Endothelial cell of umbilical vein (primary cell): ENCODE data around the gene SAMD4B. TPM values are rescaled to one million over a fixed set of nuclear protein-coding genes. Genes with fewer than 3 reads are reported as not detected.

Source experiments
- BruUV-seq: library from RNA; stranded (reverse); fragments of 400-500 nt; replicated peaks from 2 replicates; lab custom pipeline; 2021; lab: Mats Ljungman, UMichigan
- CTCF ChIA-PET: fragments of 300-600, 350-600 bp; sonication (Branson Sonifier 250); formaldehyde crosslinking; loops from one replicate; lab custom pipeline; 2021; ENCODE audit warnings: antibody characterized with exemption, inconsistent platforms; lab: Charles Lee
- POLR2A ChIA-PET: fragments of 300-600, 350-600 bp; sonication (Branson Sonifier 250); formaldehyde crosslinking; loops from one replicate; lab custom pipeline; 2021; ENCODE audit warnings: antibody characterized with exemption, inconsistent platforms; lab: Charles Lee
- DNase-seq: peaks from one replicate; pipeline ENCODE4 v3.0.0-alpha.2; 2011; ENCODE audit warnings: low read depth, low spot score
- FAIRE-seq: peaks from 2 replicates; lab custom pipeline; 2011; peaks lifted over from hg19 to GRCh38; lab: Jason Lieb, UNC
- H2AFZ ChIP-seq: 2 replicates; pipeline ENCODE4 v1.6.0; 2012; ENCODE audit warnings: low read depth, low read length, control low read depth, inconsistent platforms
- H3K27ac ChIP-seq: 2 replicates; pipeline ENCODE4 v1.5.1; 2011; ENCODE audit warnings: low read depth, mild to moderate bottlenecking, control low read depth, low read length, moderate library complexity; ENCODE audit not compliant: insufficient read depth
- H3K27me3 ChIP-seq, 2 experiments: 2 replicates each; pipeline versions ENCODE4 v1.6.0 to v1.6.1; 2011; ENCODE audit warnings: low read length in 2 of 2, mixed read lengths in 1 of 2; ENCODE audit not compliant: control insufficient read depth in 2 of 2, insufficient read depth in 2 of 2
- H3K36me3 ChIP-seq, 2 experiments: 2 replicates in 1 of 2; 3 replicates in 1 of 2; pipeline ENCODE4 v1.5.1; 2011; ENCODE audit warnings: low read length in 2 of 2, mild to moderate bottlenecking in 1 of 2, moderate library complexity in 1 of 2; ENCODE audit not compliant: control insufficient read depth in 2 of 2, insufficient read depth in 2 of 2; ENCODE audit errors: extremely low read depth in 1 of 2
- H3K4me1 ChIP-seq: 3 replicates; pipeline ENCODE4 v1.5.1; 2011; ENCODE audit warnings: mild to moderate bottlenecking, low read length; ENCODE audit not compliant: control insufficient read depth, insufficient read depth; ENCODE audit errors: extremely low read depth
- H3K4me2 ChIP-seq: 2 replicates; pipeline ENCODE4 v1.6.1; 2011; ENCODE audit warnings: low read length, control low read depth, mixed read lengths; ENCODE audit not compliant: insufficient read depth
- H3K4me3 ChIP-seq, 3 experiments: fragments of 200-600 bp in 1 of 3; sonication (generic), shearing (Covaris generic) in 1 of 3; replicated peaks in 1 of 3; 2 replicates each; pipeline ENCODE4 v1.5.1; 2011 to 2016; ENCODE audit warnings: control low read depth in 3 of 3, low read length in 3 of 3, mild to moderate bottlenecking in 2 of 3, inconsistent platforms in 1 of 3, low read depth in 1 of 3, moderate library complexity in 1 of 3; ENCODE audit not compliant: insufficient read depth in 1 of 3
- H3K79me2 ChIP-seq: 2 replicates; pipeline ENCODE4 v1.6.0; 2012; ENCODE audit warnings: low read length, inconsistent platforms; ENCODE audit not compliant: control insufficient read depth, insufficient read depth
- H3K9ac ChIP-seq: replicated peaks from 2 replicates; pipeline ENCODE3; 2011; ENCODE audit warnings: low read length, control low read depth; ENCODE audit not compliant: insufficient read depth; ENCODE audit errors: extremely low read depth
- H3K9me1 ChIP-seq: replicated peaks from 3 replicates; pipeline ENCODE4 v1.6.0; 2011; ENCODE audit warnings: mild to moderate bottlenecking, low read length; ENCODE audit not compliant: control insufficient read depth, insufficient read depth; ENCODE audit errors: extremely low read depth
- H3K9me3 ChIP-seq: replicated peaks from 2 replicates; pipeline ENCODE4 v1.5.1; 2012; ENCODE audit warnings: low read length, inconsistent platforms; ENCODE audit not compliant: control insufficient read depth, insufficient read depth
- H4K20me1 ChIP-seq: replicated peaks from 2 replicates; pipeline ENCODE3; 2011; ENCODE audit warnings: mild to moderate bottlenecking, low read length; ENCODE audit not compliant: control insufficient read depth, insufficient read depth; ENCODE audit errors: extremely low read depth
- EZH2 ChIP-seq: IDR thresholded peaks from 2 replicates; pipeline ENCODE4 v1.6.1; 2012; ENCODE audit warnings: borderline replicate concordance, low read depth, mild to moderate bottlenecking, moderate library complexity, low read length, inconsistent platforms; ENCODE audit not compliant: severe bottlenecking
- FOS ChIP-seq: IDR thresholded peaks from 2 replicates; pipeline ENCODE4 v1.6.1; 2011; ENCODE audit warnings: mild to moderate bottlenecking, low read length, moderate library complexity, borderline replicate concordance; ENCODE audit not compliant: insufficient read depth
- GATA2 ChIP-seq: IDR thresholded peaks from 2 replicates; pipeline ENCODE4 v1.7.0; 2011; ENCODE audit warnings: low read depth, mild to moderate bottlenecking, moderate library complexity, mixed read lengths, low read length; ENCODE audit not compliant: insufficient read length, insufficient read depth
- JUN ChIP-seq: IDR thresholded peaks from 2 replicates; pipeline ENCODE4 v1.6.1; 2011; ENCODE audit warnings: borderline replicate concordance, low read depth; ENCODE audit not compliant: insufficient read length, insufficient read depth
- MAX ChIP-seq: IDR thresholded peaks from 2 replicates; pipeline ENCODE4 v1.6.1; 2011; ENCODE audit not compliant: insufficient read depth, insufficient read length
- MYC ChIP-seq: IDR thresholded peaks from one replicate; pipeline ENCODE4 v1.6.1; 2011; ENCODE audit warnings: mild to moderate bottlenecking, low read depth, low read length
- POLR2A ChIP-seq: IDR thresholded peaks from 2 replicates; pipeline ENCODE4 v1.6.1; 2012; ENCODE audit warnings: low read depth, mild to moderate bottlenecking, control low read depth, low read length
- POLR2AphosphoS5 ChIP-seq: IDR thresholded peaks from 2 replicates; pipeline ENCODE4 v1.6.1; 2012; ENCODE audit warnings: low read depth, mild to moderate bottlenecking, control low read depth, low read length, moderate library complexity; ENCODE audit not compliant: insufficient read depth
- dilution Hi-C: fragments of 300-500 bp; cut with MboI; formaldehyde crosslinking; loops from one replicate; pipeline ENCODE4 v1.15.0; 2019; ENCODE audit warnings: low sequenced_read_pairs; ENCODE audit not compliant: extremely low pct_ligation_motif_present
- intact Hi-C: fragments of 100-400 bp; cut with micrococcal nuclease; formaldehyde crosslinking; loops from one replicate; pipeline ENCODE4 v1.10.0; 2022
- polyA plus RNA-seq, 4 experiments: library from polyadenylated mRNA; depleted of rRNA in 3 of 4; stranded (reverse) in 3 of 4; unstranded in 1 of 4; fragments of >200 nt; gene quantifications; 2 replicates each; pipeline versions ENCODE4 v1.2.1 to v1.2.3, GENCODE V29; 2011 to 2012; ENCODE audit warnings: missing spikeins in 1 of 4
- total RNA-seq: library from RNA; stranded (reverse); gene quantifications from 2 replicates; pipeline ENCODE4 v1.2.3, GENCODE V29; 2021
- TF ChIP-seq, protein P1 (sequence below), 2 donors: IDR thresholded peaks; 1 replicate in 1 of 2; 2 replicates in 1 of 2; pipeline ENCODE4 v1.5.1; 2011; ENCODE audit warnings: low read length in 2 of 2, mild to moderate bottlenecking in 2 of 2, moderate library complexity in 2 of 2, control low read depth in 1 of 2, inconsistent platforms in 1 of 2, low read depth in 1 of 2; ENCODE audit not compliant: insufficient read depth in 1 of 2; ENCODE audit errors: extremely low read depth in 1 of 2

Gene SAMD4B
- total and polyA plus RNA-seq, 2 donors (not counting 3 experiments of a cell fraction or from before 2014, with no cell fraction given) = 82.1 to 84.2 TPM

GRCh38 chr19:39319098-39319891, 22.9 kb upstream of the SAMD4B start:
- intact Hi-C loops (no loop called here), dilution Hi-C loops (no loop called here)
- Histone ChIP-seq H3K4me2 (no peak overlapping the region), H3K9me3 (no peaks in the 10 kb centered on the region), H3K4me3 (no peak overlapping the region), H3K9ac (no peak overlapping the region), H3K4me1 (peaks cover 5% of the 10 kb centered on the region), H2AFZ (no peak overlapping the region), H3K9me1 (no peaks in the 10 kb centered on the region), H3K79me2 (no peaks in the 10 kb centered on the region), H4K20me1 (no peaks in the 10 kb centered on the region), H3K36me3 (no peaks in the 10 kb centered on the region), H3K27ac (no peak overlapping the region), H3K27me3 (peaks cover 0 to 3% of the 10 kb centered on the region in 2 experiments)
- ChIA-PET POLR2A (no interaction called here), CTCF (no interaction called here)
- TF ChIP-seq GATA2 (no peak), JUN (no peak), POLR2AphosphoS5 (no peak), MYC (no peak), FOS (no peak), EZH2 (no peak), POLR2A (no peak), MAX (no peak)
- TF ChIP-seq, protein P1, sequence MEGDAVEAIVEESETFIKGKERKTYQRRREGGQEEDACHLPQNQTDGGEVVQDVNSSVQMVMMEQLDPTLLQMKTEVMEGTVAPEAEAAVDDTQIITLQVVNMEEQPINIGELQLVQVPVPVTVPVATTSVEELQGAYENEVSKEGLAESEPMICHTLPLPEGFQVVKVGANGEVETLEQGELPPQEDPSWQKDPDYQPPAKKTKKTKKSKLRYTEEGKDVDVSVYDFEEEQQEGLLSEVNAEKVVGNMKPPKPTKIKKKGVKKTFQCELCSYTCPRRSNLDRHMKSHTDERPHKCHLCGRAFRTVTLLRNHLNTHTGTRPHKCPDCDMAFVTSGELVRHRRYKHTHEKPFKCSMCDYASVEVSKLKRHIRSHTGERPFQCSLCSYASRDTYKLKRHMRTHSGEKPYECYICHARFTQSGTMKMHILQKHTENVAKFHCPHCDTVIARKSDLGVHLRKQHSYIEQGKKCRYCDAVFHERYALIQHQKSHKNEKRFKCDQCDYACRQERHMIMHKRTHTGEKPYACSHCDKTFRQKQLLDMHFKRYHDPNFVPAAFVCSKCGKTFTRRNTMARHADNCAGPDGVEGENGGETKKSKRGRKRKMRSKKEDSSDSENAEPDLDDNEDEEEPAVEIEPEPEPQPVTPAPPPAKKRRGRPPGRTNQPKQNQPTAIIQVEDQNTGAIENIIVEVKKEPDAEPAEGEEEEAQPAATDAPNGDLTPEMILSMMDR (IDR thresholded peaks at IDR 0.05; ENCODE audit: extremely low read depth in 1 of 2, insufficient read depth in 1 of 2, low read depth in 1 of 2, low read length in 2 of 2) = no peak
- FAIRE-seq (no peak), DNase-seq (no peak)
- BruUV-seq = no TSS peak
